ENCODE measurements around the gene CBL.
"Not testable (repeated sequence)": the region's sequence is repeated elsewhere in the genome, so short reads cannot be mapped to it uniquely, and the experiment has no call there.

The CBL gene

GRCh38 chr11:119179342-119179741 is 26.8 kb upstream of the CBL start:
- Histone ChIP-seq H3K27me3 (ENCODE audit: insufficient read depth, poor library complexity, severe bottlenecking) (no peaks in the 10 kb centered on the region), H3K27ac (ENCODE audit: poor library complexity, severe bottlenecking) (no peak overlapping the region), H3K36me3 (ENCODE audit: low read depth) (peaks cover 7% of the 10 kb centered on the region; the same call in 1 of the 2 replicates), H3K4me1 (ENCODE audit: insufficient read depth, poor library complexity, severe bottlenecking) (no peaks in the 10 kb centered on the region), H3K4me3 (ENCODE audit: severe bottlenecking) (no peak overlapping the region), H3K9me3 (ENCODE audit: severe bottlenecking) (no peaks in the 10 kb centered on the region)
- DNase-seq (ENCODE audit: low spot score) = no peak
- no peak for ATAC-seq (ENCODE audit: low read depth)
- TF ChIP-seq CTCF (IDR thresholded peaks at IDR 0.05; ENCODE audit: poor library complexity, severe bottlenecking) = no peak

- ATAC-seq (ENCODE audit: low read depth) (no peak), DNase-seq (ENCODE audit: low spot score) (no peak)
- no peaks in the 10 kb centered on the region for H3K9me3 ChIP-seq (ENCODE audit: severe bottlenecking)
- TF ChIP-seq CTCF (IDR thresholded peaks at IDR 0.05; ENCODE audit: poor library complexity, severe bottlenecking) = no peak
- no peak overlapping the region for H3K4me3 ChIP-seq (ENCODE audit: severe bottlenecking)
- H3K27ac ChIP-seq (ENCODE audit: poor library complexity, severe bottlenecking) = no peak overlapping the region
- H3K36me3 ChIP-seq (ENCODE audit: low read depth) = peaks cover 7% of the 10 kb centered on the region; the same call in 1 of the 2 replicates
- no peaks in the 10 kb centered on the region for H3K27me3 ChIP-seq (ENCODE audit: insufficient read depth, poor library complexity, severe bottlenecking)
- H3K4me1 ChIP-seq (ENCODE audit: insufficient read depth, poor library complexity, severe bottlenecking) = no peaks in the 10 kb centered on the region
These were observed 26.2 kb upstream of the CBL start for GRCh38 chr11:119179983-119180382.

- DNase-seq (ENCODE audit: low spot score) (no peak), ATAC-seq (ENCODE audit: low read depth) (no peak)
- no peak overlapping the region for H3K4me3 ChIP-seq (ENCODE audit: severe bottlenecking)
These were observed 25.1 kb upstream of the CBL start for GRCh38 chr11:119180729-119181676.

GRCh38 chr11:119181677-119182412 is 24.3 kb upstream of the CBL start:
- no peaks in the 10 kb centered on the region for H3K27me3 ChIP-seq (ENCODE audit: insufficient read depth, poor library complexity, severe bottlenecking)
- H3K9me3 ChIP-seq (ENCODE audit: severe bottlenecking) = no peaks in the 10 kb centered on the region
- H3K4me3 ChIP-seq (ENCODE audit: severe bottlenecking) = no peak overlapping the region
- H3K4me1 ChIP-seq (ENCODE audit: insufficient read depth, poor library complexity, severe bottlenecking) = no peaks in the 10 kb centered on the region
- ATAC-seq (ENCODE audit: low read depth) (no peak), DNase-seq (ENCODE audit: low spot score) (no peak)
- no peaks in the 10 kb centered on the region for H3K36me3 ChIP-seq (ENCODE audit: low read depth)
- no peak for TF ChIP-seq CTCF (IDR thresholded peaks at IDR 0.05; ENCODE audit: poor library complexity, severe bottlenecking)
- no peak overlapping the region for H3K27ac ChIP-seq (ENCODE audit: poor library complexity, severe bottlenecking)

More at GRCh38 chr11:119180729-119181676, 25.1 kb upstream of the CBL start:
- no peaks in the 10 kb centered on the region for H3K9me3 ChIP-seq (ENCODE audit: severe bottlenecking)
- no peaks in the 10 kb centered on the region for H3K27me3 ChIP-seq (ENCODE audit: insufficient read depth, poor library complexity, severe bottlenecking)
- no peak overlapping the region for H3K27ac ChIP-seq (ENCODE audit: poor library complexity, severe bottlenecking)
- TF ChIP-seq CTCF (IDR thresholded peaks at IDR 0.05; ENCODE audit: poor library complexity, severe bottlenecking) = no peak
- H3K4me1 ChIP-seq (ENCODE audit: insufficient read depth, poor library complexity, severe bottlenecking) = no peaks in the 10 kb centered on the region
- H3K36me3 ChIP-seq (ENCODE audit: low read depth) = peaks cover 3% of the 10 kb centered on the region; the same call in 1 of the 2 replicates

GRCh38 chr11:119184399-119184798 is 21.7 kb upstream of the CBL start:
- H3K27me3 ChIP-seq (ENCODE audit: insufficient read depth, poor library complexity, severe bottlenecking); ATAC-seq (ENCODE audit: low read depth); H3K4me1 ChIP-seq (ENCODE audit: insufficient read depth, poor library complexity, severe bottlenecking); H3K27ac ChIP-seq (ENCODE audit: poor library complexity, severe bottlenecking); H3K4me3 ChIP-seq (ENCODE audit: severe bottlenecking); DNase-seq (ENCODE audit: low spot score); H3K9me3 ChIP-seq (ENCODE audit: severe bottlenecking); H3K36me3 ChIP-seq (ENCODE audit: low read depth): not testable (repeated sequence)
